ENCODE data around the gene DDX39B. TPM values are rescaled to one million over a fixed set of nuclear protein-coding genes. Genes with fewer than 3 reads are reported as not detected.

The DDX39B gene
- total RNA-seq, 1 experiment from 2014 or later: 402 TPM

GRCh38 chr6:31548544-31548873 lies 6.7 kb upstream of the DDX39B start:
- no peak for DNase-seq (ENCODE audit: low read depth)

GRCh38 chr6:31547727-31548543 lies 6.1 kb upstream of the DDX39B start:
- no peak for DNase-seq (ENCODE audit: low read depth)

- DNase-seq (ENCODE audit: low read depth): peak; percentile 97
Observed at GRCh38 chr6:31546958-31547726, 5.3 kb upstream of the DDX39B start, which contains the start of gene NFKBIL1. Gene NFKBIL1, plus strand, starts transcription at chr6:31547608. Its CDS starts 87 bp downstream, at chr6:31547695.

- peak; percentile 93 for DNase-seq (ENCODE audit: low read depth)
Observed at GRCh38 chr6:31546339-31546957, 4.6 kb upstream of the DDX39B start, which contains the start of gene ATP6V1G2. Gene ATP6V1G2, minus strand, starts transcription at chr6:31546608. Its CDS starts 49 bp downstream, at chr6:31546559.

- no peak for DNase-seq (ENCODE audit: low read depth)
Observed at GRCh38 chr6:31545291-31545690, 3.5 kb upstream of the DDX39B start.

- peak; percentile 64 for DNase-seq (ENCODE audit: low read depth)
Observed at GRCh38 chr6:31544676-31545075, 2.9 kb upstream of the DDX39B start.

GRCh38 chr6:31543639-31544038 lies 1.8 kb upstream of the DDX39B start:
- no peak for DNase-seq (ENCODE audit: low read depth)

GRCh38 chr6:31541059-31541657 lies 645 bp downstream of the DDX39B start:
- peak; percentile 51 for DNase-seq (ENCODE audit: low read depth)

GRCh38 chr6:31540640-31541039 lies 1.2 kb downstream of the DDX39B start:
- DNase-seq (ENCODE audit: low read depth): no peak

- DNase-seq (ENCODE audit: low read depth): no peak
Observed at GRCh38 chr6:31538805-31539400, 2.9 kb downstream of the DDX39B start.

GRCh38 chr6:31535538-31536324 lies 6.1 kb downstream of the DDX39B start:
- DNase-seq (ENCODE audit: low read depth): no peak

- no peak for DNase-seq (ENCODE audit: low read depth)
Observed at GRCh38 chr6:31534521-31535040, 7.2 kb downstream of the DDX39B start.

- no peak for DNase-seq (ENCODE audit: low read depth)
Observed at GRCh38 chr6:31534011-31534410, 7.8 kb downstream of the DDX39B start.

GRCh38 chr6:31533455-31533841 lies 8.4 kb downstream of the DDX39B start:
- DNase-seq (ENCODE audit: low read depth): no peak

GRCh38 chr6:31532644-31533454 lies 9.0 kb downstream of the DDX39B start:
- DNase-seq (ENCODE audit: low read depth): no peak

GRCh38 chr6:31531771-31532643 lies 9.8 kb downstream of the DDX39B start:
- no peak for DNase-seq (ENCODE audit: low read depth)

GRCh38 chr6:31531162-31531561 lies 10.6 kb downstream of the DDX39B start:
- DNase-seq (ENCODE audit: low read depth): no peak

- no peak for DNase-seq (ENCODE audit: low read depth)
Observed at GRCh38 chr6:31530659-31531058, 11.1 kb downstream of the DDX39B start.
